H9 (cell line): Measurements from ENCODE around the gene GGA1. TPM values are rescaled to one million over a fixed set of nuclear protein-coding genes. Genes with fewer than 3 reads are reported as not detected.

Experiments used
- DNase-seq: peaks from one replicate; pipeline ENCODE4 v3.0.0-alpha.2; 2017
- H2AFZ ChIP-seq: one replicate; pipeline ENCODE4 v1.6.1; 2013; ENCODE audit warnings: mild to moderate bottlenecking, low read length, control low read depth, moderate library complexity
- H2AK5ac ChIP-seq: 2 replicates; pipeline ENCODE4 v1.6.1; 2013; ENCODE audit warnings: low read length, control low read depth, mixed read lengths; ENCODE audit not compliant: insufficient read length
- H2BK120ac ChIP-seq: one replicate; pipeline ENCODE4 v1.6.1; 2013; ENCODE audit warnings: low read depth, mild to moderate bottlenecking, low read length, control low read depth, inconsistent platforms; ENCODE audit not compliant: poor library complexity, severe bottlenecking
- H2BK12ac ChIP-seq: 2 replicates; pipeline ENCODE4 v1.6.1; 2013; ENCODE audit warnings: low read length, control low read depth, mixed read lengths, low read depth; ENCODE audit not compliant: insufficient read length
- H2BK15ac ChIP-seq: 2 replicates; pipeline ENCODE4 v1.6.1; 2013; ENCODE audit warnings: low read depth, low read length, control low read depth
- H2BK20ac ChIP-seq: one replicate; pipeline ENCODE4 v1.6.1; 2013; ENCODE audit warnings: low read depth, mild to moderate bottlenecking, low read length, control low read depth, inconsistent platforms; ENCODE audit not compliant: poor library complexity, severe bottlenecking
- H2BK5ac ChIP-seq: 2 replicates; pipeline ENCODE4 v1.6.1; 2013; ENCODE audit warnings: low read length, control low read depth, mixed read lengths; ENCODE audit not compliant: insufficient read length
- H3K14ac ChIP-seq: 2 replicates; pipeline ENCODE4 v1.6.1; 2013; ENCODE audit warnings: low read length, control low read depth; ENCODE audit not compliant: insufficient read depth
- H3K18ac ChIP-seq: 2 replicates; pipeline ENCODE4 v1.6.1; 2013; ENCODE audit warnings: low read depth, mild to moderate bottlenecking, mixed read lengths, low read length, control low read depth; ENCODE audit not compliant: insufficient read length
- H3K23ac ChIP-seq: 2 replicates; pipeline ENCODE4 v1.6.1; 2013; ENCODE audit warnings: low read length, control low read depth, mixed read lengths, low read depth; ENCODE audit not compliant: insufficient read length
- H3K23me2 ChIP-seq: 2 replicates; pipeline ENCODE4 v1.6.1; 2013; ENCODE audit warnings: low read depth, mild to moderate bottlenecking, mixed read lengths, low read length, control low read depth; ENCODE audit not compliant: insufficient read length, poor library complexity, severe bottlenecking
- H3K27ac ChIP-seq: 2 replicates; pipeline ENCODE4 v1.5.1; 2013; ENCODE audit warnings: low read length, control low read depth, mixed read lengths, low read depth; ENCODE audit not compliant: insufficient read length
- H3K27me3 ChIP-seq: 2 replicates; pipeline ENCODE4 v1.6.1; 2013; ENCODE audit warnings: low read length, control low read depth, inconsistent platforms; ENCODE audit not compliant: insufficient read depth
- H3K4ac ChIP-seq: 2 replicates; pipeline ENCODE4 v1.6.1; 2013; ENCODE audit warnings: low read depth, mild to moderate bottlenecking, control low read depth, inconsistent platforms, low read length, moderate library complexity
- H3K4me1 ChIP-seq: 2 replicates; pipeline ENCODE4 v1.6.1; 2013; ENCODE audit warnings: low read length, control low read depth, inconsistent platforms; ENCODE audit not compliant: insufficient read depth
- H3K4me2 ChIP-seq: 2 replicates; pipeline ENCODE4 v1.6.1; 2013; ENCODE audit warnings: low read length, control low read depth, mixed read lengths; ENCODE audit not compliant: insufficient read length, insufficient read depth
- H3K56ac ChIP-seq: 2 replicates; pipeline ENCODE4 v1.6.1; 2013; ENCODE audit warnings: low read depth, mild to moderate bottlenecking, mixed read lengths, low read length, control low read depth; ENCODE audit not compliant: insufficient read length
- H3K79me1 ChIP-seq: 2 replicates; pipeline ENCODE4 v1.6.1; 2013; ENCODE audit warnings: low read depth, mild to moderate bottlenecking, moderate library complexity, low read length, control low read depth, inconsistent platforms; ENCODE audit not compliant: insufficient read depth, poor library complexity, severe bottlenecking
- H3K79me2 ChIP-seq: 2 replicates; pipeline ENCODE4 v1.6.1; 2013; ENCODE audit warnings: low read length, control low read depth, inconsistent platforms; ENCODE audit not compliant: insufficient read depth
- H3K9ac ChIP-seq: 2 replicates; pipeline ENCODE4 v1.6.1; 2013; ENCODE audit warnings: low read length, control low read depth, mixed read lengths; ENCODE audit not compliant: insufficient read length; ENCODE audit errors: extremely low read depth
- H3K9me3 ChIP-seq: one replicate; pipeline ENCODE4 v1.6.1; 2013; ENCODE audit warnings: low read depth, low read length, inconsistent platforms; ENCODE audit not compliant: control insufficient read depth
- H3T11ph ChIP-seq: one replicate; pipeline ENCODE4 v1.6.1; 2013; ENCODE audit warnings: mild to moderate bottlenecking, low read length, control low read depth, inconsistent platforms
- H4K20me1 ChIP-seq: one replicate; pipeline ENCODE4 v1.6.1; 2013; ENCODE audit not compliant: control insufficient read depth, insufficient read length, insufficient read depth
- H4K5ac ChIP-seq: 2 replicates; pipeline ENCODE4 v1.6.1; 2013; ENCODE audit warnings: low read depth, mild to moderate bottlenecking, mixed read lengths, low read length, control low read depth; ENCODE audit not compliant: insufficient read length
- H4K8ac ChIP-seq: replicated peaks from 2 replicates; pipeline ENCODE4 v1.6.1; 2013; ENCODE audit warnings: low read length, control low read depth, mixed read lengths, low read depth; ENCODE audit not compliant: insufficient read length
- H4K91ac ChIP-seq: 2 replicates; pipeline ENCODE4 v1.6.1; 2013; ENCODE audit warnings: low read depth, mild to moderate bottlenecking, moderate library complexity, mixed read lengths, low read length, control low read depth; ENCODE audit not compliant: insufficient read length
- H3K27ac Mint-ChIP-seq, 3 experiments: 2 replicates in 2 of 3; 3 replicates in 1 of 3; pipeline ENCODE4 v1.8.0; 2020 to 2021; ENCODE audit warnings: mixed read lengths in 3 of 3, mild to moderate bottlenecking in 1 of 3, moderate library complexity in 1 of 3
- H3K27me3 Mint-ChIP-seq: 2 replicates; pipeline ENCODE4 v1.8.0; 2021; ENCODE audit warnings: low read depth, mild to moderate bottlenecking, moderate library complexity, mixed read lengths
- H3K36me3 Mint-ChIP-seq, 3 experiments: 2 replicates in 2 of 3; 3 replicates in 1 of 3; pipeline ENCODE4 v1.8.0; 2020 to 2021; ENCODE audit warnings: low read depth in 3 of 3, mixed read lengths in 3 of 3; ENCODE audit not compliant: insufficient read depth in 1 of 3
- H3K4me1 Mint-ChIP-seq, 2 experiments: 2 replicates each; pipeline ENCODE4 v1.8.0; 2020; ENCODE audit warnings: mixed read lengths in 2 of 2
- H3K4me3 Mint-ChIP-seq, 2 experiments: 2 replicates in 1 of 2; 3 replicates in 1 of 2; pipeline ENCODE4 v1.8.0; 2020 to 2021; ENCODE audit warnings: mild to moderate bottlenecking in 2 of 2, mixed read lengths in 2 of 2, moderate library complexity in 1 of 2
- H3K9me3 Mint-ChIP-seq, 2 experiments: 2 replicates in 1 of 2; 3 replicates in 1 of 2; pipeline ENCODE4 v1.8.0; 2020; ENCODE audit warnings: mild to moderate bottlenecking in 2 of 2, mixed read lengths in 2 of 2, moderate library complexity in 1 of 2
- CTCF ChIP-seq: fragments of 200-600 bp; sonication (generic); conservative IDR thresholded peaks from 3 replicates; pipeline ENCODE4 v1.8.0; 2021; ENCODE audit warnings: antibody characterized with exemption, mild to moderate bottlenecking
- WGBS: extraction: QIAGEN DNeasy Blood & Tissue Kit; methylation state at CpG from one replicate; pipeline ENCODE4 v1.1.7; 2013; ENCODE audit warnings: missing lambda C conversion rate, low lambda C conversion rate, mixed read lengths; ENCODE audit not compliant: insufficient read length; ENCODE audit errors: extremely low coverage; 5-methylcytosine and 5-hydroxymethylcytosine counted together
- total RNA-seq: library from RNA; stranded (reverse); gene quantifications from 2 replicates; pipeline ENCODE4 v1.2.1, GENCODE V29; 2021

Gene GGA1
- total RNA-seq, 1 experiment from 2014 or later, result 61.7 TPM

GRCh38 chr22:37582526-37582925 is 26.1 kb upstream of the GGA1 start:
- H3K4me1 Mint-ChIP-seq, result peaks cover 11 to 21% of the 10 kb centered on the region in 2 experiments
- H3K36me3 Mint-ChIP-seq, result no peaks in the 10 kb centered on the region
- WGBS, result no CpG with 5 or more reads among the region's 4 CpGs
- H3T11ph ChIP-seq, result no peak overlapping the region
- H3K56ac ChIP-seq, result no peak overlapping the region
- H3K4me1 ChIP-seq, result peaks cover 5% of the 10 kb centered on the region; the same call in 1 of the 2 replicates
- no peaks in the 10 kb centered on the region for H3K27me3 ChIP-seq
- no peak overlapping the region for H3K27ac Mint-ChIP-seq
- H3K14ac ChIP-seq, result no peak overlapping the region
- H3K27me3 Mint-ChIP-seq, result peaks cover 17% of the 10 kb centered on the region
- no peak overlapping the region for H2BK120ac ChIP-seq
- H4K8ac ChIP-seq, result no peak overlapping the region
- no peak overlapping the region for H2BK20ac ChIP-seq
- H3K18ac ChIP-seq, result no peak overlapping the region
- H4K20me1 ChIP-seq, result no peaks in the 10 kb centered on the region
- no peak overlapping the region for H4K91ac ChIP-seq
- H2BK5ac ChIP-seq, result no peak overlapping the region
- no peak overlapping the region for H2AK5ac ChIP-seq
- no peaks in the 10 kb centered on the region for H3K79me2 ChIP-seq
- H3K9me3 Mint-ChIP-seq, result no peaks in the 10 kb centered on the region
- no peak overlapping the region for H2BK15ac ChIP-seq
- no peak for DNase-seq
- H3K23me2 ChIP-seq, result peaks cover 2% of the 10 kb centered on the region
- no peak overlapping the region for H3K27ac ChIP-seq
- H3K9ac ChIP-seq, result no peak overlapping the region
- H2BK12ac ChIP-seq, result no peak overlapping the region
- TF ChIP-seq CTCF, result no peak
- H3K4me2 ChIP-seq, result no peak overlapping the region
- H3K79me1 ChIP-seq, result no peaks in the 10 kb centered on the region
- no peak overlapping the region for H3K4ac ChIP-seq
- H3K4me3 Mint-ChIP-seq, result no peak overlapping the region
- no peak overlapping the region for H2AFZ ChIP-seq
- H4K5ac ChIP-seq, result no peak overlapping the region
- no peaks in the 10 kb centered on the region for H3K9me3 ChIP-seq
- H3K23ac ChIP-seq, result no peak overlapping the region
